Measurements from ENCODE around the gene C6orf163. TPM values are rescaled to one million over a fixed set of nuclear protein-coding genes. Genes with fewer than 3 reads are reported as not detected.

The C6orf163 gene
- total RNA-seq, 1 donor from 2014 or later, result 5.7 TPM

- Mint-ChIP-seq H3K27ac (no peak overlapping the region), H3K27me3 (no peaks in the 10 kb centered on the region), H3K4me1 (ENCODE audit: low read depth) (no peaks in the 10 kb centered on the region)
Measured at GRCh38 chr6:87351583-87351982, 7.0 kb downstream of the C6orf163 start.

DNA sequence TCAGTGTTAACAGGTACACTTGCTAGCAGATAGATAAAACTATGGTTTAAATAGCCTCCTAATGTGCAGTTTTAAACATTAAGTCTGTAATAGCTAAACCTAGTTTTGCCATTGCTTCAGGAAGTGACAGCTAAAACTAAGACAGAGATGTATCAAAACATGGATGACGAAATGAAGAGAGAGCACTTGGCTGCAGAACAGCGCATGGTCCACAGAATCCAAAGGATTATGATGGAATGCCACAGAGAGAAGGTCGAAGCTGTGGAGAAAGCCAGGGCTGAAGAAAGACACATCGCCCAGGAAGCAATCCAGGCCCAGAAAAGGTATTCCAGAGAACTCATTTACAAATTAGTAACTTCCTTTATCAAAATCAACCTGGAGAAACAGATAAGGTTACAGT, 11.6 kb downstream of the C6orf163 start:
- TF ChIP-seq, protein P1, sequence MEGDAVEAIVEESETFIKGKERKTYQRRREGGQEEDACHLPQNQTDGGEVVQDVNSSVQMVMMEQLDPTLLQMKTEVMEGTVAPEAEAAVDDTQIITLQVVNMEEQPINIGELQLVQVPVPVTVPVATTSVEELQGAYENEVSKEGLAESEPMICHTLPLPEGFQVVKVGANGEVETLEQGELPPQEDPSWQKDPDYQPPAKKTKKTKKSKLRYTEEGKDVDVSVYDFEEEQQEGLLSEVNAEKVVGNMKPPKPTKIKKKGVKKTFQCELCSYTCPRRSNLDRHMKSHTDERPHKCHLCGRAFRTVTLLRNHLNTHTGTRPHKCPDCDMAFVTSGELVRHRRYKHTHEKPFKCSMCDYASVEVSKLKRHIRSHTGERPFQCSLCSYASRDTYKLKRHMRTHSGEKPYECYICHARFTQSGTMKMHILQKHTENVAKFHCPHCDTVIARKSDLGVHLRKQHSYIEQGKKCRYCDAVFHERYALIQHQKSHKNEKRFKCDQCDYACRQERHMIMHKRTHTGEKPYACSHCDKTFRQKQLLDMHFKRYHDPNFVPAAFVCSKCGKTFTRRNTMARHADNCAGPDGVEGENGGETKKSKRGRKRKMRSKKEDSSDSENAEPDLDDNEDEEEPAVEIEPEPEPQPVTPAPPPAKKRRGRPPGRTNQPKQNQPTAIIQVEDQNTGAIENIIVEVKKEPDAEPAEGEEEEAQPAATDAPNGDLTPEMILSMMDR (IDR thresholded peaks at IDR 0.05; ENCODE audit: unreplicated experiment), result no peak
- Mint-ChIP-seq H3K36me3 (ENCODE audit: insufficient read depth) (peaks cover 8% of the 10 kb centered on the region), H3K9me3 (ENCODE audit: low read depth) (no peaks in the 10 kb centered on the region), H3K4me1 (ENCODE audit: low read depth) (no peaks in the 10 kb centered on the region), H3K4me3 (ENCODE audit: low read depth) (no peak overlapping the region), H3K27me3 (no peaks in the 10 kb centered on the region), H3K27ac (no peak overlapping the region)
- DNase-seq (ENCODE audit: low spot score, unreplicated experiment), result no peak

More at GRCh38 chr6:87351583-87351982, 7.0 kb downstream of the C6orf163 start:
- DNase-seq (ENCODE audit: low spot score, unreplicated experiment), result no peak
- Mint-ChIP-seq H3K36me3 (ENCODE audit: insufficient read depth) (peaks cover 3% of the 10 kb centered on the region), H3K9me3 (ENCODE audit: low read depth) (no peaks in the 10 kb centered on the region), H3K4me3 (ENCODE audit: low read depth) (no peak overlapping the region)
- TF ChIP-seq, protein P1 (IDR thresholded peaks at IDR 0.05; ENCODE audit: unreplicated experiment), result no peak

- H3K4me1 Mint-ChIP-seq (ENCODE audit: low read depth), result no peaks in the 10 kb centered on the region
- H3K36me3 Mint-ChIP-seq (ENCODE audit: insufficient read depth), result peaks cover 11% of the 10 kb centered on the region
- no peak overlapping the region for H3K4me3 Mint-ChIP-seq (ENCODE audit: low read depth)
- no peak for DNase-seq (ENCODE audit: low spot score, unreplicated experiment)
- no peak overlapping the region for H3K27ac Mint-ChIP-seq
- no peaks in the 10 kb centered on the region for H3K9me3 Mint-ChIP-seq (ENCODE audit: low read depth)
- TF ChIP-seq, protein P1 (IDR thresholded peaks at IDR 0.05; ENCODE audit: unreplicated experiment), result no peak
- no peaks in the 10 kb centered on the region for H3K27me3 Mint-ChIP-seq
Measured at GRCh38 chr6:87357479-87358196, 13.0 kb downstream of the C6orf163 start.

DNA sequence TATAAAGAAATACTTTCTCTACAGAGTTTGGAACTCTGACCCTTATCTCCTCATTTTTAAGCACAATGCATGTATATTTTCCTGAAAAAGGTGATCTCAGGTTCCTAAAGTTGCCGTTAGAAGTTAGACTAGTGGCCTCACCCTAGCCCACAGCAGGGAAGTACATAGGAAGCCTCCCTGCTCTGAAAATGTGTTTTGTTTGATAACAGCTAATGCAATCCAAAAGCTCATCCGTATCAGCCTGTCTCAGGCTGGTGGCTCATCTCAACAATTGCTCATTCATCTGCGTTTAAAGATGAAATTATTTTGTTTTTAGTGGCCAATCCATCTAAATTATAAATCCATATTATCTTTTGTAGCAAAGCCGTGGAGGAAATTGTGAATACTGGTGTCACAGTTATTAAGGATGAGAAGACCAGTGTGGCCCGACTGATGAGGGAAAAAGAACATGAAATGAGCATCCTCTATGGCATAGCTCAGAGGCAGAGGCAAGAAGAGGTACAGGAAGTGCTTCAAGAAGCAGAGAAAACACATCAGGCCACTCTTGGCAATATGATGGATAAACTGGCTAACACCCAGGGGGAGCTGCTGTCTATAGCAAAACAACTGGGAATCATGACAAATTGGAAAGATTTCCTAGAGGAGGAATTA, 20.1 kb downstream of the C6orf163 start:
- H3K4me3 Mint-ChIP-seq (ENCODE audit: low read depth), result no peak overlapping the region
- TF ChIP-seq, protein P1 (IDR thresholded peaks at IDR 0.05; ENCODE audit: unreplicated experiment), result no peak
- H3K27ac Mint-ChIP-seq, result peak overlapping the region; percentile 3
- peaks cover 21% of the 10 kb centered on the region for H3K9me3 Mint-ChIP-seq (ENCODE audit: low read depth)
- no peak for DNase-seq (ENCODE audit: low spot score, unreplicated experiment)
- H3K36me3 Mint-ChIP-seq (ENCODE audit: insufficient read depth), result peaks cover 24% of the 10 kb centered on the region
- H3K4me1 Mint-ChIP-seq (ENCODE audit: low read depth), result no peaks in the 10 kb centered on the region
- H3K27me3 Mint-ChIP-seq, result no peaks in the 10 kb centered on the region

DNA sequence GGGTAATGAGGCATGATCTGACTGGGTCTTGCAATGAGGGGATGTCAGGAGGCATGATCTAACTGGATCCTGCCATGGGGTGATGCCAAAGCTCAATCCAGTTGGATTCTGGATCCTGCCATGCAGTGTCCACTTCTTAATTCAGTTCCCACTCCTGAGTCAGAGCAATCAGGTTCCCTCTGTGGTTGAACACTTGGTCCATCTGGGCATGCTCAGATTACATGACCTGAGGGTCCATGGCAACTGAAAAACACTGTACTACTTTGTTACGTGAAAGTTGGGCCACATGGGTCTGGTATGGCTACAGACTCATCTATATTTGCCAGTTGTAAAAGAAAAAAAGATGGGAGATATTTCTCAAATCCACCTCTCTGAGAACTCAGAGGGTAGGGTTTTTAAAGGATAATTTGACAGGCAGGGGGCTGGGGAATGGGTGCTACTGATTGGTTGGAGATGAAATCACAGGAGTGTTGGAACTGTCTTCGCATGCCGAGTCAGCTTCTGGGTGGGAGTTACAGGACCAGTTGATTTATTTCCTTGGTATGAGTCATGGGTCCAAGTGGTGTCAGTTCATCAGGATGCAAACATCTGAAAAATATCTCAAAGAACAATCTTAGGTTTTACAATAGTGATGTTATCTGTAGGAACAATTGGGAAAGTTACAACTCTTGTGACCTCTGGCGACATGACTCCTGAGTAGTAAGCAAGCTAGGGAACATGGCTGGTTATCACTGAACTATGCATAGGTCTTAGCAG, 21.6 kb downstream of the C6orf163 start:
- DNase-seq (ENCODE audit: low spot score, unreplicated experiment), result no peak
- H3K9me3 Mint-ChIP-seq (ENCODE audit: low read depth), result peaks cover 23% of the 10 kb centered on the region
- TF ChIP-seq, protein P1 (IDR thresholded peaks at IDR 0.05; ENCODE audit: unreplicated experiment), result no peak
- no peak overlapping the region for H3K27ac Mint-ChIP-seq
- peaks cover 24% of the 10 kb centered on the region for H3K36me3 Mint-ChIP-seq (ENCODE audit: insufficient read depth)
- no peaks in the 10 kb centered on the region for H3K4me1 Mint-ChIP-seq (ENCODE audit: low read depth)
- H3K27me3 Mint-ChIP-seq, result no peaks in the 10 kb centered on the region
- H3K4me3 Mint-ChIP-seq (ENCODE audit: low read depth), result no peak overlapping the region

All from progenitor cell of endocrine pancreas (in vitro differentiated cells).